GM13977 (cell line): Measurements from ENCODE around the gene NRIP2.
"Not testable (repeated sequence)": the region's sequence is repeated elsewhere in the genome, so short reads cannot be mapped to it uniquely, and the experiment has no call there.

ENCODE experiments used
- DNase-seq: peaks from one replicate; pipeline ENCODE4 v3.0.0; 2012; ENCODE audit warnings: low spot score
- CTCF ChIP-seq: IDR thresholded peaks from 2 replicates; pipeline ENCODE4 v1.5.1; 2012; ENCODE audit warnings: mild to moderate bottlenecking, control low read depth; ENCODE audit not compliant: insufficient read depth; ENCODE audit errors: extremely low read depth, missing control alignments
- in situ Hi-C: fragments of 300-500 bp; cut with MboI; formaldehyde crosslinking; loops from one replicate; pipeline ENCODE4 v1.12.0; 2022; ENCODE audit warnings: low sequenced_read_pairs, low pct_unique_long_range_greater_than_20kb, mixed read lengths, inconsistent platforms; ENCODE audit not compliant: unreplicated experiment

The NRIP2 gene

GRCh38 chr12:2834581-2835491, at the start of gene NRIP2:
Gene NRIP2, minus strand, starts transcription at chr12:2835035. Its CDS starts 52 bp downstream, at chr12:2834983.
- no peak for TF ChIP-seq CTCF
- no peak for DNase-seq
- in situ Hi-C loops, result no loop called here

DNA sequence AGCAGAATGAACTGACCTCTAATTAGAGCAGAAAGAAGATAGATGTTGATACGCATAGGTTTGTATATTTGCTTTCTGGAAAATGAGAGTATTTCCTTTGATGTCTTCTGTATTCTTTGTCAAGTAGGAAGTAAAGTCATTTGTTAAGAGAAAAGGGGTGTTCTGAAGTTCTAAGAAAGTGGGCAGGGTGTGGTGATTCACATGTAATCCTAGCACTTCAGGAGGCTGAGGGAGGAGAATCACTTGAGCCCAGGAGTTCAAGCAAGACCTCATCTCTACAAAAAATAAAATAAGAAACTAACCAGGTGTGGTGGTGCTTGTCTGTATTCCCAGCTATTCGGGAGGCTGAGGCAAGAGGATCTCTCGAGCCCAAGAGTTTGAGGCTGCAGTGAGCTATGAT, 45.0 kb upstream of the NRIP2 start:
- in situ Hi-C loops, result loop anchor here (25.0 kb wide), 1 partner anchor 157 kb away; no protein-coding TSS in a partner anchor
- DNase-seq, result no peak
- TF ChIP-seq CTCF, result no peak

- in situ Hi-C loops, result loop anchor here (25.0 kb wide), 1 partner anchor 159 kb away; no protein-coding TSS in a partner anchor
- TF ChIP-seq CTCF, result no peak
- DNase-seq, result peak; percentile 47
Measured at GRCh38 chr12:2877953-2878732, 43.3 kb upstream of the NRIP2 start.

- peak; percentile 97 for DNase-seq
- TF ChIP-seq CTCF, result no peak
- in situ Hi-C loops, result loop anchor here (25.0 kb wide), 1 partner anchor 160 kb away; no protein-coding TSS in a partner anchor
Measured at GRCh38 chr12:2877047-2877952, 42.5 kb upstream of the NRIP2 start, which contains the start of the genes FOXM1 and RHNO1. Gene FOXM1, minus strand, starts transcription at chr12:2877174. Its CDS starts 2,696 bp downstream, at chr12:2874478. Gene RHNO1, plus strand, starts transcription at chr12:2877223. Its CDS starts 8,144 bp downstream, at chr12:2885367.

DNA sequence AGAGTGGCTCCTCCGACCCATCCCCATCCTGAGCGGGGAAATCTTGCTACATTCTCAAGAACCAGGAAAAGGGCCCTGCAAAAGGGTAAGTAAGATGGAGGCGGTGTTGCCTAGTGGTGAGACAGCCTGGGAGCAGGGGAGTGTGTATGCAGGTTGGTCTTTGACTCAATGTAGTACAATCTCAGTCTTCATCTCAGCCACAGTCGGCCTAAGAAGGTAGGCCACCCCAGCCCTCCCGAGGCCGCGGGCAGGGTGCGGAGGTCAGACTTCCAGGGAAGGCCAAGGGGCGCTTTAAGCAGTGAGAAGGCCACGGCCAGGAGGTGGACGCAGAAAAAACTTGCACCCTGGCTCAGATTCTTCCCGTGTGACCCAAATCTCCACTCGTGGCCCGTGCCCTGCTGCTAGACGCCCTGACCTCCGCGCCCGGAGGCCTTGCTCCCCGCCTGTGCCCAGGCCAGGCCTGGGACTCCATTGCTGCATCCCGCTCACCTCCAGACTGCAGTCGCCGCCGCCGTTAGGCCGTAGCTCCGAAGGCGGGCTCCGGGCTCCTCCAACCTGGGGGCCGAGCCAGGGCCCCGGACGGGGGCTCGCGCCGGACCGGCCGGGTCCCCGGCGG, 41.7 kb upstream of the NRIP2 start:
- in situ Hi-C loops, result loop anchor here (25.0 kb wide), 1 partner anchor 161 kb away; no protein-coding TSS in a partner anchor
- TF ChIP-seq CTCF, result no peak
- peak; percentile 69 for DNase-seq

DNA sequence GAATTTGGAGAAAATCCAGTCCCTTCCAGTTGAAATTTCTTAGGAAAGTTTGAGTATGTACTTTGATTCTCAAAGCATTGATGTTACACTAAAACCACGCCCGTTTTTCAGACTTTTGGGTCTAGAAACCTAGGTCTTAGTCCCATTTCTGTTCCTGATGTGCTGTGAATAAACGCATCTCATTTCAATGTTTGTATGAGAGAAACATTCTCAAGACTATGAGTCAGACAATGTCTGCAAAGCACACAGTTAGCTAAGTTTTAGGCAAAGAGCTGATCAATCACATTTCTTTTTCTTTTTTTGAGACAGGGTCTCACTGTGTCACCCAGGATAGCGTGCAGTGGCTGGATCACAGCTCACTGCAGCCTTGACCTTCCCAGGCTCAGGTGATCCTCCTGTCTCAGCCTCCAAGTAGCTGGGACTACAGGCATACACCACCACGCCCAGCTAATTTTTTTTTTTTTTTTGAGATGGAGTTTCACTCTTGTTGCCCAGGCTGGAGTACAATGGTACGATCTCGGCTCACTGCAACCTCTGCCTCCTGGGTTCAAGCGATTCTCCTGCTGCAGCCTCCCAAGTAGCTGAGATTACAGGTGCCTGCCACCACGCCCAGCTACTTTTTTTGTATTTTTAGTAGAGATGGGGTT, 34.3 kb upstream of the NRIP2 start:
- DNase-seq, in situ Hi-C loops: not testable (repeated sequence)
